Astrocyte of the cerebellum (primary cell): ENCODE measurements around the gene UBB.
A peak's percentile ranks its signal among the peaks of the same experiment; 100 is the strongest.

Source experiments
- DNase-seq: peaks from one replicate; pipeline ENCODE4 v3.0.0-alpha.2; 2011; ENCODE audit warnings: low read depth
- H3K4me3 ChIP-seq: 2 replicates; pipeline ENCODE4 v1.5.1; 2011; ENCODE audit warnings: mild to moderate bottlenecking, low read depth, low read length, moderate library complexity
- CTCF ChIP-seq: IDR thresholded peaks from 2 replicates; pipeline ENCODE4 v1.5.1; 2012; ENCODE audit warnings: low read length, low read depth, moderate library complexity, mild to moderate bottlenecking; ENCODE audit errors: missing control alignments
- in situ Hi-C: cut with HindIII; loops from 2 replicates; pipeline ENCODE4 v1.10.0; 2017; ENCODE audit warnings: low sequenced_read_pairs

Gene UBB

GRCh38 chr17:16352667-16353316 lies 28.1 kb upstream of the UBB start:
- TF ChIP-seq CTCF, result no peak
- H3K4me3 ChIP-seq, result peak overlapping the region; percentile 53
- DNase-seq, result no peak
- in situ Hi-C loops, result loop anchor here (5.0 kb wide), 1 partner anchor 65 kb away; no protein-coding TSS in a partner anchor

GRCh38 chr17:16353317-16354174 lies 27.3 kb upstream of the UBB start, which contains the start of gene CENPV:
Gene CENPV, minus strand, starts transcription at chr17:16353469. Its CDS starts 33 bp downstream, at chr17:16353436.
- no peak for DNase-seq
- in situ Hi-C loops, result loop anchor here (5.0 kb wide), 1 partner anchor 66 kb away; no protein-coding TSS in a partner anchor
- peak within 1 kb of the TSS; percentile 53 for H3K4me3 ChIP-seq
- no peak for TF ChIP-seq CTCF

- in situ Hi-C loops, result loop anchor here (5.0 kb wide), 1 partner anchor 67 kb away; no protein-coding TSS in a partner anchor
- no peak overlapping the region for H3K4me3 ChIP-seq
- DNase-seq, result no peak
- TF ChIP-seq CTCF, result no peak
These were observed 26.3 kb upstream of the UBB start for GRCh38 chr17:16354585-16354984.

- in situ Hi-C loops, result no loop called here
- DNase-seq, result no peak
- H3K4me3 ChIP-seq, result no peak overlapping the region
- TF ChIP-seq CTCF, result no peak
These were observed 22.5 kb upstream of the UBB start for GRCh38 chr17:16358394-16358793.

GRCh38 chr17:16361874-16362273 lies 19.0 kb upstream of the UBB start:
- no peak for TF ChIP-seq CTCF
- in situ Hi-C loops, result no loop called here

GRCh38 chr17:16363749-16364536 lies 16.9 kb upstream of the UBB start:
- in situ Hi-C loops, result no loop called here
- DNase-seq, result peak; percentile 60
- no peak overlapping the region for H3K4me3 ChIP-seq
- TF ChIP-seq CTCF, result peak; percentile 95

More at GRCh38 chr17:16361874-16362273, 19.0 kb upstream of the UBB start:
- no peak overlapping the region for H3K4me3 ChIP-seq
- no peak for DNase-seq
